Colonic mucosa (tissue), 4 donors: Measurements from ENCODE around the gene MRPL54. TPM values are rescaled to one million over a fixed set of nuclear protein-coding genes. Genes with fewer than 3 reads are reported as not detected.
A peak's percentile ranks its signal among the peaks of the same experiment; 100 is the strongest.

ENCODE experiments used
- DNase-seq: peaks from one replicate; pipeline ENCODE4 v3.0.0-alpha.2; 2020
- H3K27ac ChIP-seq: fragments of 200-600 bp; one replicate; pipeline ENCODE4 v1.8.0; 2021
- H3K27me3 ChIP-seq: fragments of 200-600 bp; one replicate; pipeline ENCODE4 v1.8.0; 2021
- H3K36me3 ChIP-seq: fragments of 200-600 bp; one replicate; pipeline ENCODE4 v1.8.0; 2021
- H3K4me1 ChIP-seq: fragments of 200-600 bp; one replicate; pipeline ENCODE4 v1.8.0; 2021; ENCODE audit warnings: mild to moderate bottlenecking
- H3K4me3 ChIP-seq: fragments of 200-600 bp; one replicate; pipeline ENCODE4 v1.8.0; 2021
- H3K9ac ChIP-seq, 2 donors: one replicate each; pipeline ENCODE4 v1.7.0; 2013; ENCODE audit warnings: control low read depth in 2 of 2, low read depth in 2 of 2, low read length in 2 of 2
- H3K9me3 ChIP-seq: fragments of 200-600 bp; one replicate; pipeline ENCODE4 v1.8.0; 2021
- intact Hi-C: fragments of 100-400 bp; cut with DNase I; formaldehyde crosslinking; loops from one replicate; pipeline ENCODE4 v1.14.1; 2022
- total RNA-seq, 2 donors: library from RNA; stranded (reverse); fragmentation: NEBNext Ultra II Directional in 1 of 2; extraction: Animal tissue kit (Norgen Biotek cat#: 25700) in 1 of 2; gene quantifications; one replicate each; pipeline ENCODE4 v1.2.1, GENCODE V29; 2021
- TF ChIP-seq, protein P1 (sequence below): fragments of 200-600 bp; IDR thresholded peaks from one replicate; pipeline ENCODE4 v1.8.0; 2022; ENCODE audit warnings: antibody characterized with exemption, mild to moderate bottlenecking
- donor health status: healthy.
- donor health status: DM: no; HTN: no; CAD: no.
- donor health status: DM: no; HTN: no; CAD: no.

MRPL54 gene
- total RNA-seq, 2 donors from 2014 or later, result 73.7 to 86.9 TPM

DNA sequence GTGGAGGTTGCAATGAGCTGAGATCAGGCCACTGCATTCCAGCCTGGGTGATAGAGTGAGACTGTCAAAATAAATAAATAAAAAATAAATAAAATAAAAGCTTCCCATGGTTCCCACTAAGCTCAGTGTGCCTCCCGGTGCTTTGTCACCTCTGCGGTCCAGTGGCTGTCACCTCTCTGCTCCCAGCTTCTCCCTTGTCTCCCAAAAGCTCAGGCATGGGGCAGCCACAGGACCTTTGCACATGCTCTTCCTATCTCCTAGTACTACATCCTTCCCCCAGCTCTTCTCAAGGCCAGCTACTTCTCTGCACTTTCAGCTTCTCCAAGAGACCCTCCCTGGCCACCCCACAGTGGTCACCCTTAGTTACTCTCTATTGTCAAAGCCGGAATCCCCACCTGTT is 31.3 kb downstream of the MRPL54 start:
- Histone ChIP-seq H3K4me3 (no peak overlapping the region), H3K36me3 (no peaks in the 10 kb centered on the region), H3K9ac (no peak overlapping the region), H3K27me3 (no peaks in the 10 kb centered on the region), H3K27ac (no peak overlapping the region), H3K4me1 (no peaks in the 10 kb centered on the region), H3K9me3 (no peaks in the 10 kb centered on the region)
- DNase-seq, result no peak
- TF ChIP-seq, protein P1, sequence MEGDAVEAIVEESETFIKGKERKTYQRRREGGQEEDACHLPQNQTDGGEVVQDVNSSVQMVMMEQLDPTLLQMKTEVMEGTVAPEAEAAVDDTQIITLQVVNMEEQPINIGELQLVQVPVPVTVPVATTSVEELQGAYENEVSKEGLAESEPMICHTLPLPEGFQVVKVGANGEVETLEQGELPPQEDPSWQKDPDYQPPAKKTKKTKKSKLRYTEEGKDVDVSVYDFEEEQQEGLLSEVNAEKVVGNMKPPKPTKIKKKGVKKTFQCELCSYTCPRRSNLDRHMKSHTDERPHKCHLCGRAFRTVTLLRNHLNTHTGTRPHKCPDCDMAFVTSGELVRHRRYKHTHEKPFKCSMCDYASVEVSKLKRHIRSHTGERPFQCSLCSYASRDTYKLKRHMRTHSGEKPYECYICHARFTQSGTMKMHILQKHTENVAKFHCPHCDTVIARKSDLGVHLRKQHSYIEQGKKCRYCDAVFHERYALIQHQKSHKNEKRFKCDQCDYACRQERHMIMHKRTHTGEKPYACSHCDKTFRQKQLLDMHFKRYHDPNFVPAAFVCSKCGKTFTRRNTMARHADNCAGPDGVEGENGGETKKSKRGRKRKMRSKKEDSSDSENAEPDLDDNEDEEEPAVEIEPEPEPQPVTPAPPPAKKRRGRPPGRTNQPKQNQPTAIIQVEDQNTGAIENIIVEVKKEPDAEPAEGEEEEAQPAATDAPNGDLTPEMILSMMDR, result no peak
- intact Hi-C loops, result no loop called here

- no peaks in the 10 kb centered on the region for H3K36me3 ChIP-seq
Measured at GRCh38 chr19:3796358-3796757, 33.9 kb downstream of the MRPL54 start.

GRCh38 chr19:3798137-3798536 is 35.7 kb downstream of the MRPL54 start:
- no peak for DNase-seq
- Histone ChIP-seq H3K4me1 (no peaks in the 10 kb centered on the region), H3K4me3 (no peak overlapping the region), H3K9ac (no peak overlapping the region), H3K9me3 (no peaks in the 10 kb centered on the region), H3K36me3 (no peaks in the 10 kb centered on the region), H3K27me3 (peaks cover 15% of the 10 kb centered on the region), H3K27ac (no peak overlapping the region)
- TF ChIP-seq, protein P1, result no peak
- intact Hi-C loops, result no loop called here

More at GRCh38 chr19:3796358-3796757, 33.9 kb downstream of the MRPL54 start:
- H3K4me3 ChIP-seq, result no peak overlapping the region
- no peaks in the 10 kb centered on the region for H3K9me3 ChIP-seq
- no peak for DNase-seq
- intact Hi-C loops, result no loop called here
- H3K27me3 ChIP-seq, result peaks cover 8% of the 10 kb centered on the region
- H3K9ac ChIP-seq, result no peak overlapping the region
- H3K4me1 ChIP-seq, result no peaks in the 10 kb centered on the region
- no peak overlapping the region for H3K27ac ChIP-seq
- TF ChIP-seq, protein P1, result no peak

DNA sequence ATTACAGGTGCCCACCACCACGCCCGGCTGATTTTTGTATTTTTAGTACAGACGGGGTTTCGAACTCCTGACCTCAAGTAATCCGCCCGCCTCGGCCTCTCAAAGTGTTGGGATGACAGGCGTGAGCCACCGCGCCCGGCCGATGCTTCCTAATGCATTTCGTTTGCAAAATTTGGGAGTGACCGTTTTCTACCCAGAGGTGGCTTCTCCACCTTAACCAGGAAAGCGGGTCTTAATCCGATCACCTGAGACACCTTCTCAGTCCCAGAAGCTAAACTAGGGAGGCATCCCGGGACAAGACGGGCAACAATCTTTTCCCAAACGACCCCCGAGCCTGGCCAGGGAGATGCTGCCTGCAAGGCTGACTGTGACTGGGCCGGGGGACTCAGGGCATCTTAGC is 38.5 kb downstream of the MRPL54 start:
- H3K27me3 ChIP-seq, result peaks cover 15% of the 10 kb centered on the region
- no peak for DNase-seq
- no peak overlapping the region for H3K9ac ChIP-seq
- no peaks in the 10 kb centered on the region for H3K4me1 ChIP-seq
- H3K27ac ChIP-seq, result no peak overlapping the region
- intact Hi-C loops, result no loop called here
- H3K4me3 ChIP-seq, result no peak overlapping the region
- TF ChIP-seq, protein P1, result no peak
- no peaks in the 10 kb centered on the region for H3K9me3 ChIP-seq
- no peaks in the 10 kb centered on the region for H3K36me3 ChIP-seq

- Histone ChIP-seq H3K4me1 (no peaks in the 10 kb centered on the region), H3K27me3 (peaks cover 15% of the 10 kb centered on the region), H3K36me3 (no peaks in the 10 kb centered on the region), H3K4me3 (no peak overlapping the region), H3K9me3 (no peaks in the 10 kb centered on the region), H3K27ac (no peak overlapping the region), H3K9ac (peak overlapping the region in 1 of 2 donors; percentile 12)
- intact Hi-C loops, result no loop called here
- peak; percentile 26 for DNase-seq
- TF ChIP-seq, protein P1, result no peak
Measured at GRCh38 chr19:3801412-3802096, 39.1 kb downstream of the MRPL54 start.
